Effector memory CD4-positive, alpha-beta T cell (primary cell): Measurements from ENCODE around the gene CELSR2.

Experiments
- DNase-seq, 3 donors: peaks; one replicate each; pipeline ENCODE4 v3.0.0-alpha.2; 2020
- H3K27ac ChIP-seq: 2 replicates; pipeline ENCODE4 v1.7.0; 2013; ENCODE audit warnings: mild to moderate bottlenecking, low read length, moderate library complexity; ENCODE audit not compliant: insufficient read depth, poor library complexity, severe bottlenecking
- H3K27me3 ChIP-seq: replicated peaks from 2 replicates; pipeline ENCODE4 v1.7.0; 2013; ENCODE audit warnings: mild to moderate bottlenecking, low read length; ENCODE audit not compliant: insufficient read depth, control insufficient read depth, poor library complexity, severe bottlenecking
- H3K36me3 ChIP-seq: 2 replicates; pipeline ENCODE4 v1.7.0; 2013; ENCODE audit warnings: mild to moderate bottlenecking, low read length, moderate library complexity; ENCODE audit not compliant: control insufficient read depth, insufficient read depth
- H3K4me1 ChIP-seq: 2 replicates; pipeline ENCODE4 v1.7.0; 2013; ENCODE audit warnings: low read length, mild to moderate bottlenecking; ENCODE audit not compliant: control insufficient read depth, insufficient read depth, poor library complexity, severe bottlenecking
- H3K4me3 ChIP-seq: 2 replicates; pipeline ENCODE4 v1.7.0; 2013; ENCODE audit warnings: low read length, low read depth, mild to moderate bottlenecking; ENCODE audit not compliant: insufficient read depth, poor library complexity, severe bottlenecking
- H3K9me3 ChIP-seq: 2 replicates; pipeline ENCODE4 v1.7.0; 2013; ENCODE audit warnings: mild to moderate bottlenecking, low read length, moderate library complexity; ENCODE audit not compliant: control insufficient read depth

The CELSR2 gene

DNA sequence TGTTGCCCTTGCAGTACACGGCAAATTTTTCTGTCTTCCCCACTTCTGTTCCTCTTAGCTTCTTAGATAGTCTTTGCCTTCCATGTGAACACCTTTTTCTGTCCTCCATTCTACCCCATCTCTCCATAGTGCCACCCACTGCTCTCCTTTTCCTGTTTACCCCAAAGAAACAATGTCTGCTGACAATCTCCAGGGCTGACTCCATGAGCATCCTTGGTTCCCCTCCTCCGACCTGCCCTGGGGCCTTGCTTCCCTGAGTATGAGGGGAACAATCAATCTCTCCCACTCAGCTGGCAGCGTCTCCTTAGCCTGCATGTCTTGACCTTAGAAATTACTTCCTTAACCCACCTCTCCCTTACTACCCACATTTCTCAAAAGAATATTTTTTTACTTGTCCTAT is 69.8 kb downstream of the CELSR2 start:
- Histone ChIP-seq H3K27ac (no peak overlapping the region), H3K36me3 (no peaks in the 10 kb centered on the region), H3K27me3 (no peaks in the 10 kb centered on the region), H3K9me3 (no peaks in the 10 kb centered on the region), H3K4me1 (no peaks in the 10 kb centered on the region), H3K4me3 (no peak overlapping the region)
- no peak for DNase-seq

DNA sequence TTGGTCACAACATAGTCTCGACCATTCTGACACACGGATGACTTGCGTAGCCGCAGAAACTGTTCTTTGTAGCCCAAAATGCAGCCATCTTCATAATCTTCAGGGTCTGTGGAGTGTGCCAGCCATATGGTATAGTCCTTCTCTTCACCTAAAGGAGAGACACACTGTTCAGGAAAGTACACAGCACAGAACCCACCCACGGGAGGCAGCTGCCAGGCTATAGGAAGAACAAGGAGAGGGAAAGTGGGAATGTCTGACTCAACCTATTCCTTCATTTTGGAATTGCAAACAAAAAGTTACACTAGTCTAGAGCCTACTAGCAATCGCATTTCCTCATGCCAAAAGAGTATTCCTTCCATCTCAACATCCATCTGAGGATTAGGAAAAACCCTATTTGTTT is 73.6 kb downstream of the CELSR2 start:
- no peaks in the 10 kb centered on the region for H3K36me3 ChIP-seq

More for the DNA sequence above, 73.6 kb downstream of the CELSR2 start:
- H3K27ac ChIP-seq = no peak overlapping the region
- H3K9me3 ChIP-seq = no peaks in the 10 kb centered on the region
- no peaks in the 10 kb centered on the region for H3K4me1 ChIP-seq
- H3K27me3 ChIP-seq = no peaks in the 10 kb centered on the region
- H3K4me3 ChIP-seq = no peak overlapping the region
- no peak for DNase-seq
